LNCaP clone FGC (cell line): ENCODE results near the gene UCHL3.

Source experiments
- DNase-seq: peaks from one replicate; pipeline ENCODE4 v3.0.0-alpha.2; 2011; ENCODE audit warnings: low read depth
- H3K4me3 ChIP-seq: 2 replicates; pipeline ENCODE4 v1.5.1; 2011; ENCODE audit warnings: mild to moderate bottlenecking, low read depth, low read length, control low read depth
- TF ChIP-seq, protein P1 (sequence below): IDR thresholded peaks from 2 replicates; pipeline ENCODE4 v1.5.1; 2012; ENCODE audit warnings: mild to moderate bottlenecking; ENCODE audit not compliant: control insufficient read depth, insufficient read depth; ENCODE audit errors: extremely low read depth

The UCHL3 gene

DNA sequence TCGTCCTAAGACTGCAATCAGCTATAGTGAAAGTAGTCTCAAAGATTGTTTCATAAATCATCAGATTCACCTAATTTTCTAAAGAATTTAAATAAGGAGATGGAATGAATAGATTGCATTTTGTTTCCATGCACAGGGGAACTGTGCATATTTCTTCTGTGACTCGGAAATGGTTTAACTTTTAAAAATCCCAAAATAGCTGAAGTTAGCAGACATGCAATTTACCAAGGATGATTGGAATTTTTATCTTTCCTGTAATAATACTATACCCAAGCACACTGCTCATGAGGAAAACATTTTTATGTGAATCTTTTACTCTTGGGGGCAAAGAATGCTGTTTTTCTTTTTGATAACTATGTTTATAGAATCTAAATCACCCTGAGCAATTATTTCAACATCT is 71.6 kb downstream of the UCHL3 start:
- no peak for DNase-seq
- TF ChIP-seq, protein P1, sequence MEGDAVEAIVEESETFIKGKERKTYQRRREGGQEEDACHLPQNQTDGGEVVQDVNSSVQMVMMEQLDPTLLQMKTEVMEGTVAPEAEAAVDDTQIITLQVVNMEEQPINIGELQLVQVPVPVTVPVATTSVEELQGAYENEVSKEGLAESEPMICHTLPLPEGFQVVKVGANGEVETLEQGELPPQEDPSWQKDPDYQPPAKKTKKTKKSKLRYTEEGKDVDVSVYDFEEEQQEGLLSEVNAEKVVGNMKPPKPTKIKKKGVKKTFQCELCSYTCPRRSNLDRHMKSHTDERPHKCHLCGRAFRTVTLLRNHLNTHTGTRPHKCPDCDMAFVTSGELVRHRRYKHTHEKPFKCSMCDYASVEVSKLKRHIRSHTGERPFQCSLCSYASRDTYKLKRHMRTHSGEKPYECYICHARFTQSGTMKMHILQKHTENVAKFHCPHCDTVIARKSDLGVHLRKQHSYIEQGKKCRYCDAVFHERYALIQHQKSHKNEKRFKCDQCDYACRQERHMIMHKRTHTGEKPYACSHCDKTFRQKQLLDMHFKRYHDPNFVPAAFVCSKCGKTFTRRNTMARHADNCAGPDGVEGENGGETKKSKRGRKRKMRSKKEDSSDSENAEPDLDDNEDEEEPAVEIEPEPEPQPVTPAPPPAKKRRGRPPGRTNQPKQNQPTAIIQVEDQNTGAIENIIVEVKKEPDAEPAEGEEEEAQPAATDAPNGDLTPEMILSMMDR = no peak
- no peak overlapping the region for H3K4me3 ChIP-seq

DNA sequence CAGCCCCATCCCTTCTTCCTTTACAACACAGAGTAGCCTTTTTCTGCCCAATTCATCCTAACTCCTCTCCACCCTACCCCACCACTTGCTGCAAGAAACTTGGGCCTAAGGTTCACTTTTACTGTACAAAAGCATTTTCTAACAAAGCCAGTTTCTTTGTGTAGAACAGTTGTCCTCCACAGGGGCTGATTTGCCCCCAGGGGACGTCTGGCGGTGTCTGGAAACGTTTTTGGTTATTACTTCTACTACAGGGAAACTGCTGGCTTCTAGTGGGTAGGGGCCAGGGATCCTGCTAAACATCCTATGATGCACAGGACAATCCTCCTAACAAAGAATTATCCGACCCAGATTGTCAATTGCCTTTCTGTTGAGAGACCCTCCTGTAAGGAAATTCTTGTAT is 79.2 kb downstream of the UCHL3 start:
- DNase-seq = no peak
- TF ChIP-seq, protein P1 = no peak
- H3K4me3 ChIP-seq = no peak overlapping the region

DNA sequence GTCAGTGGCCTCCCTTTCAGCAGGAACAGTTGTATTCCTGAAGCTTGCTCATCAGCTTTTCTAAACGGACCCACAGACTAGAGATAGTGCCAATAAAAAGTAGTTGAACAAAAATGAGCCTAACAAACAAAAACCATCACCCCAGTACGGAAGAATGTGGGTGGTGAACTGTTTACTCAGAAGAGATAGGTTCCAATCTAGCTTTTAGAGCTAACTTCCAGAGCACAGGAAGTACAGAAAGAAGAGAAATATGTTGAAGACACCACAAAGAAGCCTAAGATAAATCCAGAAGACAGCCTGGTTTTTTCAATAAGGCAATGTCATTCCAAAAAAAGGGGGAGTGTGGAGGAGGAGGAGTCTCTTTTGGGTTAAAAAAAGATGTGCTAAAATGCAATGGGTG is 83.7 kb downstream of the UCHL3 start:
- TF ChIP-seq, protein P1 = no peak
- H3K4me3 ChIP-seq = no peak overlapping the region
- DNase-seq = no peak

DNA sequence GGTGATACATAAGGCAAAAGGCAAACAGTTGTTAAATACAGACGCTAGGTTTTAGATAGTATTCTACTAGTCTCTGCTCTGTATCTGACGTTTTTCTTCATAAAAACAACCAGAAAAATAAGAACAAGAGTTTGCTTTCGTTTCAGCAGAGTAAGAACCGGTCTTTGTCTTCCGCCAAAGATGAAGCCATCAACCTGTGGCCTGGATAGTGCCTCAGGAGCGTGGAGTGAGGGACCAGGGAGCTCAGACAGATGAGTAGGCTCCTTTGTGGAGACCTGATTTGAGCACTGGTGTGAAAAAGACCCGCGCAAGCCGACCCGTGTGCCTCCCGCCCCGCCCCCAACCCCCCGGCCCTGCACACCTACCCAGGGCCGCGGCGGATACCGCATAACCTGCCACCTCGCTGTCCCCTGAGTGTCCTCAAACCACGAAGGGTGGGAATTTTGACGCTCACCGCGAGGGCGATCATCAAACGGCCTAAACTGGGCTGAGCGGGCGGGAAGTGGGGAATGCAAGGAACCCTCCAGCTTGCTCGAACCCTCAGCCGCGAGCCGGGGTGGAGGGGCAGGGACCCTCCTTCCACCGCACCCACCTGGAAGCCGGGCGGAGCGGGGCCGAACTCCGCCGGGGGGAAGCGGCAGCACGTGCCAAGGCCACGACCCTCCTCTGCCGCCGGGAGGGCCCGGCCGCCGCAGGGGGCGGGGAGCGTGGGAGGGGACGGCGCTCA is 85.7 kb downstream of the UCHL3 start:
- no peak overlapping the region for H3K4me3 ChIP-seq
- no peak for DNase-seq
- TF ChIP-seq, protein P1 = no peak

DNA sequence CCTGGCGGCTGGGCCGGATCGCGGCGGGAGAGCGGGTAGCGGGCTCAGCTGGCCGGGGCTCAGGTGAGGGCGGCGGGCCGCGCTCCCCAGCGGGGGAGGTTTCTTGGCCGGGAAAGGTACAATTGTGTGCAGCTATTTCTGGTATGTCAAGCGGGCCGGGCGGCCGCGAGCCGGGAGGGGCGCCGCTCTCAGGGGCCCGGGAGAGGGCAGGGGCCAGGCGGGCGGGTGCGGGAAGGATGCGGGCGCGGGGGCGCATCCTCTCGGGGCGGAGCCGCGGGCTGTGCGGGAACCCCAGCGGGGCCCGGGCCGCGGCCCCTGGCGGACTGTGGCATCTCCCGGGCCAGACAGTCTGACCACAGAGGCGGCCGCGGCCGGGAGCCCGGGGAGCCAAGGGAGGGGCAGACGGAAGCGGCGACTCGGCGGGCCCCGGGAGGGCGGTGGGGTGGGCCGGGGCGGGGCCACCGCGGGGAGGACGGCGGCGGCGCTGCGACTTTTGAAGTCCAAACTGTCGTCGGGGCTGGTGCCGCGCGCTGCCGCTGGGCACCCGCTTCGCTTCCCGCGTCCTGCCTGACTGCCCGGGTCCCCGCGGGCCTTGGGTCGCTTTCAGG is 86.3 kb downstream of the UCHL3 start, which contains the start of gene LMO7:
TSS of gene LMO7 (plus strand) at position 503 of the 608 bp plus-strand sequence. CDS start 328 bp downstream, outside the sequence.
- no peak for DNase-seq
- TF ChIP-seq, protein P1 = no peak
- no peak within 1 kb of the TSS for H3K4me3 ChIP-seq

DNA sequence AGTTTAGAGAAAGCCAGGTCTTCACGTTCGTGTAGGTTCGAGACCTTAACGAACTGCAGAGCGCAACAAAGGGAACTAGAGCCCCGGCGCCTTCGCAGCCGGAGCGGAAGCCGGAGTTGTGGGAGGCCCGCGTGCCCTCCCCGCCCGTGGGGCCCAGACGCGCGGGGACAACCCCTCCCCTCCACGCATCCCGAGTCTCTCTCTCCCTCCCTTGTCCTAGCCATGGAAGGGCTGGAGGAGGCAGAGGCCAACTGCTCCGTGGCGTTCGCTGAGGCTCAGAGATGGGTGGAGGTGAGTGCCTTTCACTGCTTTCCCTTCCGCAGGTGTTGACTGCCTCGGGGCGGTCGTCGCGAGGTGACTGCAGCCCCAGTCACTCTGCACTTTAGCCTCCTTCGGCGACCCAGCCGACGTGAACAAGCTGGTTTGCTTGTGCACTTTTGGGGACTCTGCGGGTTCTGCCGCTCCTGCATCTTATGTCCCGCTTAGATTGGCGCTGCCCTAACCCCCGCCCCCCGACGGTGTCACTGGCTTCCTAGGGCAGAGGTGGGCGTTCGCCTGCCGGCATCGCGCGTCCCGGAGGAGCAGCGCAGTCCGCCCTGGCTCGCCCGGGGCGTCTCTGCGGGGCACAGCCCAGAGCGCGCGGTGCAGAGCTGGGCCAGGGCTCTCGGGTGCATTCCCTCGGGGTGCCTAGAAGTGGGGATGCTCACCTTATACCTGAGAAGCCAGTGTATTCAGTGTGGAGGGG is 87.0 kb downstream of the UCHL3 start:
- TF ChIP-seq, protein P1 = no peak
- H3K4me3 ChIP-seq = no peak overlapping the region
- DNase-seq = no peak
